ENCODE measurements around the gene TULP4. TPM values are rescaled to one million over a fixed set of nuclear protein-coding genes. Genes with fewer than 3 reads are reported as not detected.
A peak's percentile ranks its signal among the peaks of the same experiment; 100 is the strongest.
"Not testable (repeated sequence)": the region's sequence is repeated elsewhere in the genome, so short reads cannot be mapped to it uniquely, and the experiment has no call there.

Gene TULP4
- total RNA-seq, 1 donor from 2014 or later, result 63.0 TPM

GRCh38 chr6:158292016-158292415, 20.2 kb upstream of the TULP4 start:
- Mint-ChIP-seq H3K4me1 (peaks cover 68% of the 10 kb centered on the region), H3K4me3 (peak overlapping the region; percentile 12), H3K9me3 (peaks cover 9% of the 10 kb centered on the region), H3K36me3 (ENCODE audit: low read depth) (peaks cover 15% of the 10 kb centered on the region), H3K27me3 (no peaks in the 10 kb centered on the region), H3K27ac (peak overlapping the region; percentile 42)
- DNase-seq (no peak), ATAC-seq (ENCODE audit: low read depth) (no peak)
- no peak for TF ChIP-seq CTCF (IDR thresholded peaks at IDR 0.05)
- intact Hi-C loops (cut with micrococcal nuclease), result no loop called here
- ChIA-PET POLR2A (no interaction called here), CTCF (interaction anchor here (1.8 kb wide), 1 partner anchor 71 kb away, joined by 5 read pairs; no protein-coding TSS in a partner anchor)

GRCh38 chr6:158293122-158293521, 19.1 kb upstream of the TULP4 start:
- Mint-ChIP-seq H3K36me3 (ENCODE audit: low read depth) (peaks cover 22% of the 10 kb centered on the region), H3K9me3 (peaks cover 9% of the 10 kb centered on the region), H3K4me1 (peaks cover 65% of the 10 kb centered on the region), H3K4me3 (peak overlapping the region; percentile 46), H3K27ac (peak overlapping the region; percentile 80), H3K27me3 (no peaks in the 10 kb centered on the region)
- intact Hi-C loops (cut with micrococcal nuclease), result no loop called here
- TF ChIP-seq CTCF (IDR thresholded peaks at IDR 0.05), result no peak
- ChIA-PET CTCF (no interaction called here), POLR2A (no interaction called here)
- no peak for ATAC-seq (ENCODE audit: low read depth)
- no peak for DNase-seq

GRCh38 chr6:158295976-158296853, 16.1 kb upstream of the TULP4 start:
- peaks cover 13% of the 10 kb centered on the region for H3K9me3 Mint-ChIP-seq
- ATAC-seq (ENCODE audit: low read depth); intact Hi-C loops (cut with micrococcal nuclease); H3K27me3 Mint-ChIP-seq; CTCF ChIA-PET; DNase-seq; H3K27ac Mint-ChIP-seq; POLR2A ChIA-PET; H3K4me3 Mint-ChIP-seq: not testable (repeated sequence)
- H3K4me1 Mint-ChIP-seq, result peaks cover 43% of the 10 kb centered on the region
- H3K36me3 Mint-ChIP-seq (ENCODE audit: low read depth), result peaks cover 41% of the 10 kb centered on the region

GRCh38 chr6:158296854-158297324, 15.4 kb upstream of the TULP4 start:
- Mint-ChIP-seq H3K9me3 (peaks cover 13% of the 10 kb centered on the region), H3K4me1 (peaks cover 40% of the 10 kb centered on the region), H3K36me3 (ENCODE audit: low read depth) (peaks cover 41% of the 10 kb centered on the region)
- ATAC-seq (ENCODE audit: low read depth); H3K27ac Mint-ChIP-seq; CTCF ChIA-PET; intact Hi-C loops (cut with micrococcal nuclease); H3K27me3 Mint-ChIP-seq; H3K4me3 Mint-ChIP-seq; DNase-seq; POLR2A ChIA-PET: not testable (repeated sequence)

- POLR2A ChIA-PET; H3K27me3 Mint-ChIP-seq; H3K4me3 Mint-ChIP-seq; intact Hi-C loops (cut with micrococcal nuclease); H3K27ac Mint-ChIP-seq; DNase-seq; CTCF ChIA-PET; ATAC-seq (ENCODE audit: low read depth): not testable (repeated sequence)
- Mint-ChIP-seq H3K9me3 (peaks cover 13% of the 10 kb centered on the region), H3K36me3 (ENCODE audit: low read depth) (peaks cover 41% of the 10 kb centered on the region), H3K4me1 (peaks cover 32% of the 10 kb centered on the region)
Measured at GRCh38 chr6:158297657-158298056, 14.6 kb upstream of the TULP4 start.

GRCh38 chr6:158300306-158301143, 11.7 kb upstream of the TULP4 start:
- H3K4me1 Mint-ChIP-seq; H3K27me3 Mint-ChIP-seq; H3K27ac Mint-ChIP-seq; ATAC-seq (ENCODE audit: low read depth); CTCF ChIA-PET; POLR2A ChIA-PET; DNase-seq; intact Hi-C loops (cut with micrococcal nuclease); H3K4me3 Mint-ChIP-seq: not testable (repeated sequence)
- H3K36me3 Mint-ChIP-seq (ENCODE audit: low read depth), result peaks cover 47% of the 10 kb centered on the region
- H3K9me3 Mint-ChIP-seq, result peaks cover 18% of the 10 kb centered on the region

- ATAC-seq (ENCODE audit: low read depth); H3K27me3 Mint-ChIP-seq; DNase-seq; CTCF ChIA-PET; H3K4me1 Mint-ChIP-seq; POLR2A ChIA-PET; intact Hi-C loops (cut with micrococcal nuclease); H3K27ac Mint-ChIP-seq; H3K4me3 Mint-ChIP-seq: not testable (repeated sequence)
- peaks cover 12% of the 10 kb centered on the region for H3K9me3 Mint-ChIP-seq
- H3K36me3 Mint-ChIP-seq (ENCODE audit: low read depth), result peaks cover 43% of the 10 kb centered on the region
Measured at GRCh38 chr6:158301561-158301960, 10.7 kb upstream of the TULP4 start.

- CTCF ChIA-PET; intact Hi-C loops (cut with micrococcal nuclease); ATAC-seq (ENCODE audit: low read depth): not testable (repeated sequence)
Measured at GRCh38 chr6:158302195-158302796, 10.0 kb upstream of the TULP4 start.

More at GRCh38 chr6:158302195-158302796, 10.0 kb upstream of the TULP4 start:
- DNase-seq, H3K27ac Mint-ChIP-seq, POLR2A ChIA-PET, H3K9me3 Mint-ChIP-seq, H3K4me3 Mint-ChIP-seq, H3K4me1 Mint-ChIP-seq, H3K27me3 Mint-ChIP-seq: not testable (repeated sequence)
- peaks cover 36% of the 10 kb centered on the region for H3K36me3 Mint-ChIP-seq (ENCODE audit: low read depth)

All from activated B cell treated with CpG ODN at 0.5 μM for 24 hours (primary cell).